Activated naive CD8-positive, alpha-beta T cell treated with anti-CD3 and anti-CD28 coated beads, Interleukin-2, amount 50 U/mL, for 16 hours (primary cell): ENCODE results near the gene NMNAT2.
"Not testable (repeated sequence)": the region's sequence is repeated elsewhere in the genome, so short reads cannot be mapped to it uniquely, and the experiment has no call there.

Experiments used
- DNase-seq: peaks from one replicate; pipeline ENCODE4 v3.0.0-alpha.2; 2020; ENCODE audit warnings: low read depth, low spot score

NMNAT2 gene

GRCh38 chr1:183417772-183418491 lies at the start of gene NMNAT2:
NMNAT2 (minus strand) TSS chr1:183418380; CDS start chr1:183418267, 113 bp downstream.
- no peak for DNase-seq

GRCh38 chr1:183467687-183468086 lies 49.5 kb upstream of the NMNAT2 start:
- no peak for DNase-seq

- DNase-seq: no peak
Observed at GRCh38 chr1:183466781-183467180, 48.6 kb upstream of the NMNAT2 start.

DNA sequence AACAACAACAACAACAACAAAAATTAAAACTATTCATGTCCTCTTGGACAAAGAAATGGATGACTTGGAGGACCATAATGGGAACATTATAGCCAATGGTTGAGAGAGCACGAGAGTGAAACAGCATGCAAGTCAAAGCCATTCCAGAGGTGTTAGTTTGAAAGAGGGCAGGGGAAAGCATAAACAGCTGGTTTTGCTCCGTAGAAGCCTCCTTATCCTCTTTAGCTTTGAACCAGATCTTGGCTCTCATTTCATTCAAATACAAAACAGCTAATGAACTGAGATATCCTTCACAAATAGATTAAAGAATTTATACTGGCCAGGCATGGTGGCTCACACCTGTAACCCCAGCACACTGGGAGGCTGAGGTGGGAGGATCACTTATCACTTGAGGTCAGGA lies 45.4 kb upstream of the NMNAT2 start:
- no peak for DNase-seq

GRCh38 chr1:183461350-183461749 lies 43.2 kb upstream of the NMNAT2 start:
- DNase-seq: no peak

- no peak for DNase-seq
Observed at GRCh38 chr1:183460596-183460995, 42.4 kb upstream of the NMNAT2 start.

GRCh38 chr1:183457449-183457848 lies 39.3 kb upstream of the NMNAT2 start:
- no peak for DNase-seq

- DNase-seq: no peak
Observed at GRCh38 chr1:183456826-183457225, 38.6 kb upstream of the NMNAT2 start.

DNA sequence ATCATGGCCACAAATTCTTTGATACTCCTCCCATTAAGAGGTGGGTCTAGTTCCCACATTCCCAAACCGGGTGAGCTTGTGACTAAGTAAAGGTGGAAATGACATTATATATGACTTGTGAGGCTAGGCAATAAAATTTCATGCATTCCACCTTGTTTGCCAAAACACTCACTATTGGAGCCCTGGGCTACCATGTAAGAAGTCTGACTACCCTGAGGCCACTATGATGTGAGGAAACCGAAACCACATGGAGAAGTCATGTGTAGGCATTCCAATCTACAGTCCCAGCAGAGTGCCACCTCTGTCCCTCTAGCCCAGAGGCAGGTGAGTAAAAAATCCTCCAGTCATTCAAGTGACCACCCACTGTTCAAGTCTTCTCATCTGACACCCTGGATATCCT lies 36.2 kb upstream of the NMNAT2 start:
- no peak for DNase-seq

DNA sequence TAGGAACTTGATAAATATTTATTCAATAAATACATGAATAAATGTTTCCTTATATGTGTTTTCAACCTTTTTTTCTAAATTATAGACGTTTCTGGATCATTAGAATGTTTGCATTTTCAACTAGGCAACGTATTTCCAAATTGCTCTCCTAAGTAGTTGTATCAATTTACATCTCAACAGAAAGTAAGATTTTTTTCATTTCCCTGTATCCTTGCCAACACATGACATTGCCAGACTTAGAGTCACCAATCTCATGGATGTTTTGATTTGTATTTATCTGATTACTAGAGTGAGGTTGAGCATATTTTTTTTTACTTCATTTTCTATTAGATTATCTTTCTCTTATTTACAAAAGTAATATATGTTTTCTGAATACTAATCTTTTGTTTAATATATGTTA lies 31.9 kb upstream of the NMNAT2 start:
- DNase-seq: no peak

GRCh38 chr1:183449223-183449770 lies 31.1 kb upstream of the NMNAT2 start:
- DNase-seq: no peak

DNA sequence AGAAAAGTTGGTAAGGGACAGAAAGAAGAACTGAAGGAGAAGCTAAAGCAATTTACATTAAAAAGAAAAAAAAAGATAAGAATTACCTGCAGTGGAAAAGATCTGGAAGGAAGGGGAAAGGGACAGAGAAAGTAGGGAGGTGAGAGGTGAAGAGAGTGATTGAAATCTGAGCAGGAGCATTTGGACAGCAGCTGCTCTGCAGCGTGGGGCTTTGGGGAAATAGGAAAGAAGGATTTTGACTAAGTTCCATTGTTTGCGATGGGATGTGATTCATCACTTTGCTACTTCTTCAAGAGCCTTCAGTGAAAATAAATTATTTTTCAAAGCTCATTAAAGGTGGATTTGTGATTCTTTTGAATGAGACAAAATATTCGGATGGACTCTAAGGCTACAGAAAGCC lies 26.1 kb upstream of the NMNAT2 start:
- DNase-seq: no peak

- DNase-seq: no peak
Observed at GRCh38 chr1:183443466-183443865, 25.3 kb upstream of the NMNAT2 start.

- no peak for DNase-seq
Observed at GRCh38 chr1:183443011-183443410, 24.8 kb upstream of the NMNAT2 start.

- DNase-seq: no peak
Observed at GRCh38 chr1:183438060-183438459, 19.9 kb upstream of the NMNAT2 start.

GRCh38 chr1:183435497-183435896 lies 17.3 kb upstream of the NMNAT2 start:
- no peak for DNase-seq

DNA sequence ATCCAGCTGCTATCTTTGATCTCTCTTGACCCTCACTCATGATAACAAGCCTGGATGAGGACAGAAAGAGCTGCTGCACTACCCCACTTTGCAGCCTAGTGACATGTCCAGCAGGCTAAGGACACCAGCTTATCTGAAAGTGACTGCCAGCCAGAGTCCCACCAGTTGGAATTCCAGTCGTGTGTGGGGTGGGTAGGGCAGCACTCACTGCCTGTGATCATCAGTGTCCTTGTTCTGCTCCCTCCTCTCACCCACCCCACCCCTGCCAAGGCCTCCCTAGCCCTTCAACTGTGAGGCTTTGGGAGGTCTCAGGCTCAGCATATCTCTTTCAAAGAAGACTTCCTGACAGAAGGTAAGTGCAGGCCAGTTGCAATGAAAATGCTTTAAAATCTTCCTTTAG lies 15.5 kb upstream of the NMNAT2 start:
- no peak for DNase-seq

- DNase-seq: no peak
Observed at GRCh38 chr1:183432548-183432875, 14.3 kb upstream of the NMNAT2 start.

GRCh38 chr1:183431840-183432547 lies 13.8 kb upstream of the NMNAT2 start:
- no peak for DNase-seq

- DNase-seq: not testable (repeated sequence)
Observed at GRCh38 chr1:183427591-183427990, 9.4 kb upstream of the NMNAT2 start.

- DNase-seq: no peak
Observed at GRCh38 chr1:183424691-183425090, 6.5 kb upstream of the NMNAT2 start.

- no peak for DNase-seq
Observed at GRCh38 chr1:183423541-183423940, 5.4 kb upstream of the NMNAT2 start.

GRCh38 chr1:183419399-183419798 lies 1.2 kb upstream of the NMNAT2 start:
- no peak for DNase-seq
